Neural cell (in vitro differentiated cells): ENCODE measurements around the gene P2RX5. TPM values are rescaled to one million over a fixed set of nuclear protein-coding genes. Genes with fewer than 3 reads are reported as not detected.

Experiments used
- H2AFZ ChIP-seq: fragments of 200-600, 300-800 bp; sonication (generic), shearing (Covaris generic); 2 replicates; pipeline ENCODE4 v1.6.0; 2014; ENCODE audit warnings: low read depth, mild to moderate bottlenecking, antibody characterized with exemption, low read length, moderate library complexity
- H3F3A ChIP-seq: fragments of 200-600 bp; shearing (Covaris generic); 2 replicates; pipeline ENCODE4 v1.6.1; 2016; ENCODE audit warnings: mild to moderate bottlenecking, moderate library complexity, mixed read lengths, antibody characterized with exemption, low read length; ENCODE audit not compliant: insufficient read depth, poor library complexity, severe bottlenecking
- H3K27ac ChIP-seq: fragments of 200-600, 300-800 bp; sonication (generic), shearing (Covaris generic); 2 replicates; pipeline ENCODE4 v1.5.1; 2014; ENCODE audit warnings: mild to moderate bottlenecking, low read length, moderate library complexity
- H3K27me3 ChIP-seq: fragments of 300-800, 200-600 bp; sonication (generic), shearing (Covaris generic); 2 replicates; pipeline ENCODE4 v1.6.0; 2014; ENCODE audit warnings: mild to moderate bottlenecking, low read depth, low read length, moderate library complexity; ENCODE audit not compliant: insufficient read depth
- H3K36me3 ChIP-seq: fragments of 300-800, 200-600 bp; sonication (generic), shearing (Covaris generic); 2 replicates; pipeline ENCODE4 v1.5.1; 2014; ENCODE audit warnings: mild to moderate bottlenecking, antibody characterized with exemption, low read length, moderate library complexity; ENCODE audit not compliant: insufficient read depth
- H3K4me2 ChIP-seq: fragments of 300-800, 200-600 bp; sonication (generic), shearing (Covaris generic); 2 replicates; pipeline ENCODE4 v1.6.0; 2014; ENCODE audit warnings: mild to moderate bottlenecking, low read length
- H3K4me3 ChIP-seq: fragments of 300-800, 200-600 bp; sonication (generic), shearing (Covaris generic); 2 replicates; pipeline ENCODE4 v1.5.1; 2014; ENCODE audit warnings: mild to moderate bottlenecking, low read length, moderate library complexity
- H3K79me2 ChIP-seq: fragments of 200-600 bp; shearing (Covaris generic); replicated peaks from 2 replicates; pipeline ENCODE4 v1.6.0; 2014; ENCODE audit warnings: mild to moderate bottlenecking, low read length, moderate library complexity; ENCODE audit not compliant: insufficient read depth
- H3K9ac ChIP-seq: fragments of 300-800, 200-600 bp; sonication (generic), shearing (Covaris generic); 2 replicates; pipeline ENCODE4 v1.6.1; 2016; ENCODE audit warnings: mild to moderate bottlenecking, low read length, mixed read lengths
- H3K9me2 ChIP-seq: fragments of 200-600 bp; shearing (Covaris generic); 2 replicates; pipeline ENCODE4 v1.6.1; 2016; ENCODE audit warnings: mild to moderate bottlenecking, low read length, mixed read lengths; ENCODE audit not compliant: insufficient read depth
- H3K9me3 ChIP-seq: fragments of 200-600, 300-800 bp; sonication (generic), shearing (Covaris generic); 2 replicates; pipeline ENCODE4 v1.6.1; 2016; ENCODE audit warnings: mild to moderate bottlenecking, mixed run types, low read length, moderate library complexity, mixed read lengths
- H4K20me1 ChIP-seq: fragments of 200-600 bp; shearing (Covaris generic); 2 replicates; pipeline ENCODE4 v1.6.1; 2016; ENCODE audit warnings: mild to moderate bottlenecking, mixed run types; ENCODE audit not compliant: insufficient read depth
- CTCF ChIP-seq: fragments of 450-650 bp; IDR thresholded peaks from 2 replicates; pipeline ENCODE4 v1.5.1; 2014; ENCODE audit warnings: antibody characterized with exemption, mild to moderate bottlenecking, moderate library complexity; ENCODE audit not compliant: poor library complexity, severe bottlenecking
- EP300 ChIP-seq: fragments of 450-650 bp; conservative IDR thresholded peaks from 2 replicates; pipeline ENCODE4 v1.6.1; 2014; ENCODE audit warnings: antibody characterized with exemption, mild to moderate bottlenecking, moderate library complexity; ENCODE audit not compliant: poor library complexity, severe bottlenecking
- EZH2 ChIP-seq: fragments of 200-600, 300-800 bp; shearing (Covaris generic), sonication (generic); IDR thresholded peaks from 2 replicates; pipeline ENCODE4 v1.6.1; 2014; ENCODE audit warnings: antibody characterized with exemption, low read length, borderline replicate concordance, mild to moderate bottlenecking; ENCODE audit not compliant: insufficient read depth, poor library complexity, severe bottlenecking
- MXI1 ChIP-seq: fragments of 450-650 bp; conservative IDR thresholded peaks from 2 replicates; pipeline ENCODE4 v1.6.1; 2014; ENCODE audit warnings: antibody characterized with exemption, mild to moderate bottlenecking; ENCODE audit not compliant: poor library complexity, severe bottlenecking
- POLR2AphosphoS5 ChIP-seq: IDR thresholded peaks from 2 replicates; pipeline ENCODE4 v1.6.1; 2012
- RAD21 ChIP-seq: fragments of 450-650 bp; conservative IDR thresholded peaks from 2 replicates; pipeline ENCODE4 v1.6.1; 2014; ENCODE audit warnings: antibody characterized with exemption, mild to moderate bottlenecking, moderate library complexity
- REST ChIP-seq: IDR thresholded peaks from 2 replicates; pipeline ENCODE4 v1.6.1; 2012; ENCODE audit warnings: borderline replicate concordance
- SMC3 ChIP-seq: fragments of 450-650 bp; conservative IDR thresholded peaks from 2 replicates; pipeline ENCODE4 v1.6.1; 2014; ENCODE audit warnings: antibody characterized with exemption, mild to moderate bottlenecking, moderate library complexity; ENCODE audit not compliant: poor library complexity
- TAF1 ChIP-seq: IDR thresholded peaks from 2 replicates; pipeline ENCODE4 v1.6.1; 2012; ENCODE audit warnings: low read depth
- polyA plus RNA-seq: library from polyadenylated mRNA; depleted of rRNA; stranded (reverse); fragments of >200 nt; gene quantifications from 2 replicates; pipeline ENCODE4 v1.2.3, GENCODE V29; 2014

Gene P2RX5
- polyA plus RNA-seq, 1 donor from 2014 or later = 7.0 TPM

DNA sequence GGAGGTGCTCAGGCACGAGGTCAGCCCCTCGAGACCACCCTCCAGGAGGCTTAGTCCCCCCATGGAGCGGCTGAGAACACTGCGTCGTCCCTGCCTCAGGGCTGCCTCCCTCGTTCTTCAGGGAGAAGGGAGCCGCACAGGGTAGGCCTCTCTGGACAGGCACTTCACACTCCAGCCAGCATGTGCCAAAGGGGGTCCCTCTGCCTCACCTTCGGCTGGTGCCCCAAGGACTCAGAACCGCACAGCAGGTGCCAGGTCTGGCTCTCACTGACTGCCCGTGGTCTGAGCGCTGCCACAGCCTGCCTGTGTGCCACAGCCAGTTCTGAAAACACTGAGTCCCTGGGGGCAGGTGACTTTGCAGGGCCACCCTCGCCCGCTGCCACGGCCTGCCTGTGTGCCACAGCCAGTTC lies 7.1 kb downstream of the P2RX5 start:
- Histone ChIP-seq H3K27me3 (no peaks in the 10 kb centered on the region), H2AFZ (no peak overlapping the region), H4K20me1 (no peaks in the 10 kb centered on the region), H3K9me2 (no peaks in the 10 kb centered on the region), H3K79me2 (no peaks in the 10 kb centered on the region), H3K27ac (no peak overlapping the region), H3K36me3 (no peaks in the 10 kb centered on the region), H3F3A (no peaks in the 10 kb centered on the region), H3K9me3 (no peaks in the 10 kb centered on the region), H3K4me2 (no peak overlapping the region), H3K9ac (no peak overlapping the region), H3K4me3 (no peak overlapping the region)
- TF ChIP-seq REST (no peak), EZH2 (no peak), CTCF (no peak), MXI1 (no peak), SMC3 (no peak), EP300 (no peak), TAF1 (no peak), POLR2AphosphoS5 (no peak), RAD21 (no peak)

- H3K4me2 ChIP-seq = no peak overlapping the region
- H2AFZ ChIP-seq = no peak overlapping the region
- H3F3A ChIP-seq = no peaks in the 10 kb centered on the region
- no peak overlapping the region for H3K27ac ChIP-seq
- H4K20me1 ChIP-seq = no peaks in the 10 kb centered on the region
- H3K27me3 ChIP-seq = no peaks in the 10 kb centered on the region
- TF ChIP-seq MXI1 = no peak
- no peak for TF ChIP-seq CTCF
- TF ChIP-seq POLR2AphosphoS5 = no peak
- H3K9me2 ChIP-seq = no peaks in the 10 kb centered on the region
- H3K9me3 ChIP-seq = no peaks in the 10 kb centered on the region
- no peak overlapping the region for H3K9ac ChIP-seq
- no peaks in the 10 kb centered on the region for H3K79me2 ChIP-seq
- H3K36me3 ChIP-seq = no peaks in the 10 kb centered on the region
- no peak overlapping the region for H3K4me3 ChIP-seq
Observed at GRCh38 chr17:3688027-3688553, 7.9 kb downstream of the P2RX5 start.
